Muscle of leg (tissue), 11 donors: Measurements from ENCODE around the gene LTBP1. TPM values are rescaled to one million over a fixed set of nuclear protein-coding genes. Genes with fewer than 3 reads are reported as not detected.

Source experiments
- DNase-seq: peaks from one replicate; pipeline ENCODE4 v3.0.0; 2013
- H3K27ac ChIP-seq: one replicate; pipeline ENCODE4 v1.5.1; 2013; ENCODE audit warnings: mild to moderate bottlenecking, low read length, control low read depth
- H3K27me3 ChIP-seq: one replicate; pipeline ENCODE4 v1.6.1; 2013; ENCODE audit warnings: low read length; ENCODE audit not compliant: control insufficient read depth, insufficient read depth
- H3K36me3 ChIP-seq: one replicate; pipeline ENCODE4 v1.6.1; 2013; ENCODE audit warnings: low read length; ENCODE audit not compliant: control insufficient read depth, insufficient read depth
- H3K4me1 ChIP-seq: one replicate; pipeline ENCODE4 v1.6.1; 2013; ENCODE audit warnings: low read length; ENCODE audit not compliant: control insufficient read depth, insufficient read depth
- H3K4me3 ChIP-seq: one replicate; pipeline ENCODE4 v1.5.1; 2013; ENCODE audit warnings: low read length, control low read depth
- H3K9me3 ChIP-seq: replicated peaks from 2 replicates; pipeline ENCODE4 v1.6.1; 2013; ENCODE audit warnings: low read depth, low read length; ENCODE audit not compliant: control insufficient read depth
- WGBS: methylation state at CpG from one replicate; pipeline ENCODE4 v1.1.5; 2013; ENCODE audit warnings: missing lambda C conversion rate; ENCODE audit not compliant: insufficient coverage; 5-methylcytosine and 5-hydroxymethylcytosine counted together
- polyA plus RNA-seq, 8 donors: library from polyadenylated mRNA; unstranded; fragments of 120-200 nt; gene quantifications; one replicate each; pipeline versions ENCODE4 v1.2.1 to v1.2.3, GENCODE V29; 2013; ENCODE audit warnings: inconsistent platforms in 1 of 8, low replicate concordance in 1 of 8; ENCODE audit not compliant: insufficient read length in 8 of 8, insufficient read depth in 1 of 8
- total RNA-seq: library from RNA; stranded (reverse); fragments of 120-200 nt; gene quantifications from one replicate; pipeline ENCODE4 v1.2.4, GENCODE V29; 2013

LTBP1 gene
- total and polyA plus RNA-seq, 9 donors = 37.5 to 87.3 (median 57.9) TPM

GRCh38 chr2:33337385-33337960 is 390.7 kb downstream of the LTBP1 start:
- WGBS = no CpG with 5 or more reads among the region's 7 CpGs
- Histone ChIP-seq H3K9me3 (no peaks in the 10 kb centered on the region), H3K27ac (peak overlapping the region; percentile 15)

GRCh38 chr2:33337981-33338380 is 391.2 kb downstream of the LTBP1 start:
- peak; percentile 74 for DNase-seq
- Histone ChIP-seq H3K27me3 (no peaks in the 10 kb centered on the region), H3K9me3 (no peaks in the 10 kb centered on the region), H3K4me1 (peaks cover 3% of the 10 kb centered on the region), H3K27ac (peak overlapping the region; percentile 15), H3K4me3 (no peak overlapping the region), H3K36me3 (no peaks in the 10 kb centered on the region)
- WGBS = 27% methylated on average over 3 of the region's 4 CpGs

More at GRCh38 chr2:33337385-33337960, 390.7 kb downstream of the LTBP1 start:
- no peak overlapping the region for H3K4me3 ChIP-seq
- H3K4me1 ChIP-seq = peaks cover 3% of the 10 kb centered on the region
- no peaks in the 10 kb centered on the region for H3K36me3 ChIP-seq
- peak; percentile 44 for DNase-seq
- no peaks in the 10 kb centered on the region for H3K27me3 ChIP-seq

GRCh38 chr2:33339269-33339668 is 392.5 kb downstream of the LTBP1 start:
- H3K9me3 ChIP-seq = no peaks in the 10 kb centered on the region
- DNase-seq = no peak
- no peaks in the 10 kb centered on the region for H3K27me3 ChIP-seq
- no peaks in the 10 kb centered on the region for H3K36me3 ChIP-seq
- peaks cover 3% of the 10 kb centered on the region for H3K4me1 ChIP-seq
- H3K27ac ChIP-seq = no peak overlapping the region
- H3K4me3 ChIP-seq = no peak overlapping the region
- no CpG with 5 or more reads among the region's 5 CpGs for WGBS

GRCh38 chr2:33340280-33340679 is 393.5 kb downstream of the LTBP1 start:
- H3K27ac ChIP-seq = no peak overlapping the region

GRCh38 chr2:33342171-33342570 is 395.4 kb downstream of the LTBP1 start:
- H3K27ac ChIP-seq = no peak overlapping the region
- H3K4me3 ChIP-seq = no peak overlapping the region
- H3K9me3 ChIP-seq = no peaks in the 10 kb centered on the region
- no peaks in the 10 kb centered on the region for H3K27me3 ChIP-seq
- no CpG with 5 or more reads among the region's 5 CpGs for WGBS
- H3K36me3 ChIP-seq = peaks cover 2% of the 10 kb centered on the region
- no peak for DNase-seq
- H3K4me1 ChIP-seq = peaks cover 3% of the 10 kb centered on the region

More at GRCh38 chr2:33340280-33340679, 393.5 kb downstream of the LTBP1 start:
- DNase-seq = peak; percentile 63
- H3K9me3 ChIP-seq = no peaks in the 10 kb centered on the region
- H3K4me3 ChIP-seq = no peak overlapping the region
- H3K27me3 ChIP-seq = no peaks in the 10 kb centered on the region
- peaks cover 3% of the 10 kb centered on the region for H3K4me1 ChIP-seq
- WGBS = 52% methylated on average over 5 of the region's 6 CpGs
- H3K36me3 ChIP-seq = peaks cover 2% of the 10 kb centered on the region

- H3K4me3 ChIP-seq = no peak overlapping the region
- peaks cover 3% of the 10 kb centered on the region for H3K4me1 ChIP-seq
- H3K36me3 ChIP-seq = peaks cover 2% of the 10 kb centered on the region
- 72% methylated on average over 4 of the region's 4 CpGs for WGBS
- H3K27me3 ChIP-seq = no peaks in the 10 kb centered on the region
- no peak for DNase-seq
- no peaks in the 10 kb centered on the region for H3K9me3 ChIP-seq
- H3K27ac ChIP-seq = no peak overlapping the region
Observed at GRCh38 chr2:33342705-33343104, 396.0 kb downstream of the LTBP1 start.

- WGBS = 38% methylated on average over 1 of the region's 3 CpGs
- no peaks in the 10 kb centered on the region for H3K9me3 ChIP-seq
- no peak overlapping the region for H3K4me3 ChIP-seq
- H3K36me3 ChIP-seq = peaks cover 2% of the 10 kb centered on the region
- H3K4me1 ChIP-seq = peaks cover 1% of the 10 kb centered on the region
- peak; percentile 40 for DNase-seq
- no peaks in the 10 kb centered on the region for H3K27me3 ChIP-seq
- H3K27ac ChIP-seq = no peak overlapping the region
Observed at GRCh38 chr2:33343387-33343895, 396.7 kb downstream of the LTBP1 start.

GRCh38 chr2:33344230-33344629 is 397.5 kb downstream of the LTBP1 start:
- no peaks in the 10 kb centered on the region for H3K27me3 ChIP-seq
- no peak overlapping the region for H3K27ac ChIP-seq
- DNase-seq = no peak
- no peaks in the 10 kb centered on the region for H3K9me3 ChIP-seq
- 90% methylated on average over 2 of the region's 3 CpGs for WGBS
- peaks cover 2% of the 10 kb centered on the region for H3K36me3 ChIP-seq
- no peak overlapping the region for H3K4me3 ChIP-seq
- no peaks in the 10 kb centered on the region for H3K4me1 ChIP-seq

GRCh38 chr2:33347856-33348255 is 401.1 kb downstream of the LTBP1 start:
- no CpG with 5 or more reads among the region's 3 CpGs for WGBS

GRCh38 chr2:33350632-33351031 is 403.9 kb downstream of the LTBP1 start:
- H3K27me3 ChIP-seq = no peaks in the 10 kb centered on the region
- H3K4me3 ChIP-seq = no peak overlapping the region
- H3K36me3 ChIP-seq = peaks cover 8% of the 10 kb centered on the region
- peaks cover 2% of the 10 kb centered on the region for H3K9me3 ChIP-seq
- no peaks in the 10 kb centered on the region for H3K4me1 ChIP-seq
- no peak overlapping the region for H3K27ac ChIP-seq
- peak; percentile 62 for DNase-seq

More at GRCh38 chr2:33347856-33348255, 401.1 kb downstream of the LTBP1 start:
- DNase-seq = no peak
- no peaks in the 10 kb centered on the region for H3K27me3 ChIP-seq
- no peak overlapping the region for H3K4me3 ChIP-seq
- no peak overlapping the region for H3K27ac ChIP-seq
- H3K36me3 ChIP-seq = peaks cover 2% of the 10 kb centered on the region
- H3K4me1 ChIP-seq = no peaks in the 10 kb centered on the region
- H3K9me3 ChIP-seq = no peaks in the 10 kb centered on the region

GRCh38 chr2:33351781-33352180 is 405.0 kb downstream of the LTBP1 start:
- no peaks in the 10 kb centered on the region for H3K27me3 ChIP-seq
- H3K36me3 ChIP-seq = peaks cover 12% of the 10 kb centered on the region
- H3K4me1 ChIP-seq = no peaks in the 10 kb centered on the region
- no peak overlapping the region for H3K27ac ChIP-seq
- peaks cover 8% of the 10 kb centered on the region for H3K9me3 ChIP-seq
- H3K4me3 ChIP-seq = no peak overlapping the region
- DNase-seq = no peak
